ENCODE results near the gene EVL. TPM values are rescaled to one million over a fixed set of nuclear protein-coding genes. Genes with fewer than 3 reads are reported as not detected.

Gene EVL
- total and polyA plus RNA-seq, 2 donors, result 233 to 240 TPM

DNA sequence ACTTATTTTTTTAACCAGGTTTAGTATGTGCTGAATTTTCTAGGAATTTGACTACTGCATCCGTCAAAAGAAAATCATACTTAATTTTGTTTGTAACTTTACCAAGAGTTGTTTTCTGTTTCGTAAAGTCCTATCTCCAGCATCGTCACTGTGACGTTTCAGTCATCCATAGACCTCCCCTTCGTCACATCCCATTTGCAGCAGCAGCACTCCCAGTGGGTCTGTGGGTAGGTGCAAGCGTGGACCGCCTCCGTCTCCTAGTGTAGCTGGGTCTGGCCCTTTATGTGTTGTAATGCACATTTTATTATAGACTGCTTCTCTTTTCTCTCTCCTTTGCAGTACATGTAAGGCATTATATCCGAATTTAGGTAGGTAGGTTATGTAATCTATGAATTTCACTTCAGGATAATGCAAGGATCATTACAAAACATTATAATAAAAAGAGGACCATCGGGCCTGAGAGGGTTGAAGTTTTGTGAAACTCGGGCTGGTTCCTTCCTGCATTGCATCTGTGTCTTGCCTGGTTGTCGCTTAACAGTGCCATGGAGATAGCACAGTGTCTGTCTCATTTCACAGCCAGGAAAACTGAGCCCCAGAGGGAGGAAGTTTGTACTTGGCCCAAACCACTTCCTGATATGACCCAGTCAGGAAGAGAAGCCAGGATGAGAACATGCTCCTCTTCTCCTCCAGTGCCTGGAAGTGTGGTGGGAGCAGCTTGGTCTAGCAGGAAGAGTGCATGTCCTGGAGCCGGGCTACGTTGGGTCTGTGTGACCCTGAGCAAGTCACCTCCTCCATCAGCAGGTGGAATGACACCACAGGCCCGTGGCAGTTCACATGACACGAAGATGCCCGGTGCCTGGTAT lies 41.3 kb downstream of the EVL start:
- no peak for DNase-seq (ENCODE audit: low read depth in 6 of 9, low spot score in 9 of 9)
- Histone ChIP-seq H3K4me3 (ENCODE audit: low read length in 2 of 2) (no peak overlapping the region), H3K27me3 (ENCODE audit: control insufficient read depth in 2 of 2, insufficient read depth in 1 of 2, low read length in 1 of 2) (no peaks in the 10 kb centered on the region), H3K27ac (ENCODE audit: low read depth in 1 of 2, low read length in 1 of 2) (peak overlapping the region; percentile 17 to 67), H3K4me1 (ENCODE audit: control insufficient read depth in 2 of 2, insufficient read depth in 2 of 2, low read length in 2 of 2) (peaks cover 6 to 64% of the 10 kb centered on the region in 2 donors), H3K36me3 (ENCODE audit: control insufficient read depth in 2 of 2, insufficient read depth in 2 of 2, low read length in 1 of 2) (peaks cover 77 to 96% of the 10 kb centered on the region in 2 donors), H3K9me3 (ENCODE audit: control insufficient read depth in 2 of 2, insufficient read depth in 1 of 2, low read length in 1 of 2) (peaks cover 0 to 4% of the 10 kb centered on the region in 2 donors)
- 87% methylated on average over 17 of the region's 17 CpGs for WGBS

GRCh38 chr14:100107236-100107635 lies 42.0 kb downstream of the EVL start:
- Histone ChIP-seq H3K4me3 (ENCODE audit: low read length in 2 of 2) (no peak overlapping the region), H3K27ac (ENCODE audit: low read depth in 1 of 2, low read length in 1 of 2) (peak overlapping the region; percentile 54 to 67), H3K27me3 (ENCODE audit: control insufficient read depth in 2 of 2, insufficient read depth in 1 of 2, low read length in 1 of 2) (no peaks in the 10 kb centered on the region), H3K4me1 (ENCODE audit: control insufficient read depth in 2 of 2, insufficient read depth in 2 of 2, low read length in 2 of 2) (peaks cover 4 to 64% of the 10 kb centered on the region in 2 donors), H3K9me3 (ENCODE audit: control insufficient read depth in 2 of 2, insufficient read depth in 1 of 2, low read length in 1 of 2) (peaks cover 0 to 4% of the 10 kb centered on the region in 2 donors), H3K36me3 (ENCODE audit: control insufficient read depth in 2 of 2, insufficient read depth in 2 of 2, low read length in 1 of 2) (peaks cover 77 to 96% of the 10 kb centered on the region in 2 donors)
- WGBS, result 94% methylated on average over 5 of the region's 5 CpGs
- no peak for DNase-seq (ENCODE audit: low read depth in 6 of 9, low spot score in 9 of 9)

- peak overlapping the region; percentile 50 to 54 for H3K27ac ChIP-seq (ENCODE audit: low read depth in 1 of 2, low read length in 1 of 2)
- peak; percentile 63 to 89 (median 78) for DNase-seq (ENCODE audit: low read depth in 6 of 9, low spot score in 9 of 9)
- H3K9me3 ChIP-seq (ENCODE audit: control insufficient read depth in 2 of 2, insufficient read depth in 1 of 2, low read length in 1 of 2), result peaks cover 0 to 4% of the 10 kb centered on the region in 2 donors
- WGBS, result 44% methylated on average over 13 of the region's 13 CpGs
- H3K4me1 ChIP-seq (ENCODE audit: control insufficient read depth in 2 of 2, insufficient read depth in 2 of 2, low read length in 2 of 2), result peaks cover 3 to 57% of the 10 kb centered on the region in 2 donors
- no peak overlapping the region for H3K4me3 ChIP-seq (ENCODE audit: low read length in 2 of 2)
- no peaks in the 10 kb centered on the region for H3K27me3 ChIP-seq (ENCODE audit: control insufficient read depth in 2 of 2, insufficient read depth in 1 of 2, low read length in 1 of 2)
- peaks cover 77 to 95% of the 10 kb centered on the region in 2 donors for H3K36me3 ChIP-seq (ENCODE audit: control insufficient read depth in 2 of 2, insufficient read depth in 2 of 2, low read length in 1 of 2)
Measured at GRCh38 chr14:100108042-100108825, 43.0 kb downstream of the EVL start.

GRCh38 chr14:100108840-100109593 lies 43.8 kb downstream of the EVL start:
- WGBS, result 96% methylated on average over 10 of the region's 10 CpGs

GRCh38 chr14:100109594-100109955 lies 44.4 kb downstream of the EVL start:
- Histone ChIP-seq H3K4me1 (ENCODE audit: control insufficient read depth in 2 of 2, insufficient read depth in 2 of 2, low read length in 2 of 2) (peaks cover 0 to 49% of the 10 kb centered on the region in 2 donors), H3K27ac (ENCODE audit: low read depth in 1 of 2, low read length in 1 of 2) (no peak overlapping the region), H3K9me3 (ENCODE audit: control insufficient read depth in 2 of 2, insufficient read depth in 1 of 2, low read length in 1 of 2) (peaks cover 0 to 4% of the 10 kb centered on the region in 2 donors), H3K27me3 (ENCODE audit: control insufficient read depth in 2 of 2, insufficient read depth in 1 of 2, low read length in 1 of 2) (no peaks in the 10 kb centered on the region), H3K4me3 (ENCODE audit: low read length in 2 of 2) (no peak overlapping the region), H3K36me3 (ENCODE audit: control insufficient read depth in 2 of 2, insufficient read depth in 2 of 2, low read length in 1 of 2) (peaks cover 80 to 96% of the 10 kb centered on the region in 2 donors)
- no peak for DNase-seq (ENCODE audit: low read depth in 6 of 9, low spot score in 9 of 9)
- 97% methylated on average over 9 of the region's 9 CpGs for WGBS

More at GRCh38 chr14:100108840-100109593, 43.8 kb downstream of the EVL start:
- DNase-seq (ENCODE audit: low read depth in 6 of 9, low spot score in 9 of 9), result no peak
- Histone ChIP-seq H3K4me3 (ENCODE audit: low read length in 2 of 2) (no peak overlapping the region), H3K4me1 (ENCODE audit: control insufficient read depth in 2 of 2, insufficient read depth in 2 of 2, low read length in 2 of 2) (peaks cover 3 to 49% of the 10 kb centered on the region in 2 donors), H3K27ac (ENCODE audit: low read depth in 1 of 2, low read length in 1 of 2) (peak overlapping the region in 1 of 2 donors; percentile 45), H3K36me3 (ENCODE audit: control insufficient read depth in 2 of 2, insufficient read depth in 2 of 2, low read length in 1 of 2) (peaks cover 77 to 95% of the 10 kb centered on the region in 2 donors), H3K27me3 (ENCODE audit: control insufficient read depth in 2 of 2, insufficient read depth in 1 of 2, low read length in 1 of 2) (no peaks in the 10 kb centered on the region), H3K9me3 (ENCODE audit: control insufficient read depth in 2 of 2, insufficient read depth in 1 of 2, low read length in 1 of 2) (peaks cover 0 to 4% of the 10 kb centered on the region in 2 donors)

GRCh38 chr14:100110816-100111215 lies 45.6 kb downstream of the EVL start:
- H3K4me1 ChIP-seq (ENCODE audit: control insufficient read depth in 2 of 2, insufficient read depth in 2 of 2, low read length in 2 of 2), result peaks cover 0 to 37% of the 10 kb centered on the region in 2 donors
- H3K27ac ChIP-seq (ENCODE audit: low read depth in 1 of 2, low read length in 1 of 2), result no peak overlapping the region
- H3K4me3 ChIP-seq (ENCODE audit: low read length in 2 of 2), result no peak overlapping the region
- 82% methylated on average over 6 of the region's 6 CpGs for WGBS
- peaks cover 80 to 95% of the 10 kb centered on the region in 2 donors for H3K36me3 ChIP-seq (ENCODE audit: control insufficient read depth in 2 of 2, insufficient read depth in 2 of 2, low read length in 1 of 2)
- H3K9me3 ChIP-seq (ENCODE audit: control insufficient read depth in 2 of 2, insufficient read depth in 1 of 2, low read length in 1 of 2), result peaks cover 0 to 4% of the 10 kb centered on the region in 2 donors
- H3K27me3 ChIP-seq (ENCODE audit: control insufficient read depth in 2 of 2, insufficient read depth in 1 of 2, low read length in 1 of 2), result no peaks in the 10 kb centered on the region
- no peak for DNase-seq (ENCODE audit: low read depth in 6 of 9, low spot score in 9 of 9)

DNA sequence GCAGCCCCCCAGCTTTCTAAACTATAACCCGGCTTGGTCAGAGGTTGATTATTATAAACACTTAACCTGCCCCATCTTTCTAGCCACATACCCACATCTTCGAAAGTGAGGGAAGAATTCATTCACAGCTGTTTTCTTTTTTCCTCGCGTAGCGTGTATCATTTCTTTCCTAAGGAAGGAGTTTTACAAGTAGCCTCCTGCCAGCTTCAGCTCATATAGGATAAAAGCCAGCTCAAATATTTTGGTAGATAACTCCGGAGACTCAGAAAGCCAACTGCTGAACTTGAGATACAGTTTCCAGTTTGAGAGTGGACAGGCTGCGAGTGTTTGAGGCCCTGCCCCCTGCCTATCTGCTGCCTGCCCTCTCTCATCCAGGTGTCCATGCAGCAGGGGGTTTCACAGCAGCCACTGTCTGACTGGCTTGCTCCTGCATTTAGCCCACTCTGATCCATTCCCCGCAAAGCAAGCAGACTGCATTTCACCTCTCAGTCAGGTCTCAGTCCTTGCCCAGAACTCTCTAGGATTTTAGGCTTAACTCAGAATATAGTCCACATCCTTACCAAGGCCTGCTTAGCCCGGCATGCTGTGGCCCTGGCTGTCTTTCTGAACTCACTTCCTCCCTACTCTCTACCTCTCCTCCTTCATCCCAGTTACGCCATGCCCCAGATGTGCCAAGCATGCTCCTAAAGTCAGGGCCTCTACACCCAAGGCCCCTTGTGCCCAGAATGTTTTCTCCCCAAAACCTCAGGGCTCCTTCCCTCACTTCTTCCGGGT lies 46.9 kb downstream of the EVL start:
- 98% methylated on average over 11 of the region's 11 CpGs for WGBS
- Histone ChIP-seq H3K36me3 (ENCODE audit: control insufficient read depth in 2 of 2, insufficient read depth in 2 of 2, low read length in 1 of 2) (peaks cover 80 to 95% of the 10 kb centered on the region in 2 donors), H3K9me3 (ENCODE audit: control insufficient read depth in 2 of 2, insufficient read depth in 1 of 2, low read length in 1 of 2) (peaks cover 0 to 4% of the 10 kb centered on the region in 2 donors), H3K4me3 (ENCODE audit: low read length in 2 of 2) (no peak overlapping the region), H3K27me3 (ENCODE audit: control insufficient read depth in 2 of 2, insufficient read depth in 1 of 2, low read length in 1 of 2) (no peaks in the 10 kb centered on the region), H3K27ac (ENCODE audit: low read depth in 1 of 2, low read length in 1 of 2) (no peak overlapping the region), H3K4me1 (ENCODE audit: control insufficient read depth in 2 of 2, insufficient read depth in 2 of 2, low read length in 2 of 2) (peaks cover 0 to 24% of the 10 kb centered on the region in 2 donors)
- no peak for DNase-seq (ENCODE audit: low read depth in 6 of 9, low spot score in 9 of 9)

DNA sequence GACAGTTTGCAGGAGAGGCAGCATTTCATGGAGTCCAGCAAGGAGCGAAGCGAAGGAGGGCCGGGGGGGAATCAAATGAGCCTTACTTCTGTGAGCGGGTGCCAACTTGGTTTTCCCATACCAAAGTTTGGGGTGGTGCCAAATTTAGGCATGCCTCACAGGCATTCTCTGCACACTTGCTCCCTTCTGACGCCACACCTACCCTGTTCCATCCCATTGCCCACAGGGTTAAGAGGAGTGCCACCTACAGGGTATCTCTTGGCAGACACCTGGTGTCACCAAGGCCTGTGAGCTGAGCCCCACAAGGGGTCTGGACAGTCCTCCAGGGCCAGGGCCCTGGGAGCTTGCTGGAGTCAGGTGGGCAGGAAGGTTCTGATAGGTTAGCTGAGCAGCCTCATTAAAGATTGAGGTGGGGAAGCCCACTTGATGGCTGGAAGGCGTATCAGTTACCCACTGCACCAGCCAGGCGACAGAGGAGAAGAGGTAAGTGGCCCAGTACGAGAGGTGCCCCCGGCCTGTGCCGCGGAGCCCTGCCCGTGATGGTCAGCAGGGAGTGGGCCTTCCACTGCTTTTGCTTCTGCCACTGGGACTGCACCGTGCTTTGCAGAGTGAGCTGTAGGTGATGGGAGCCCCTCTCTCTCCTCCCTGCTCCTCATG lies 49.0 kb downstream of the EVL start:
- H3K9me3 ChIP-seq (ENCODE audit: control insufficient read depth in 2 of 2, insufficient read depth in 1 of 2, low read length in 1 of 2), result peaks cover 0 to 4% of the 10 kb centered on the region in 2 donors
- no peak overlapping the region for H3K27ac ChIP-seq (ENCODE audit: low read depth in 1 of 2, low read length in 1 of 2)
- no peak overlapping the region for H3K4me3 ChIP-seq (ENCODE audit: low read length in 2 of 2)
- no peaks in the 10 kb centered on the region for H3K27me3 ChIP-seq (ENCODE audit: control insufficient read depth in 2 of 2, insufficient read depth in 1 of 2, low read length in 1 of 2)
- WGBS, result 98% methylated on average over 13 of the region's 13 CpGs
- DNase-seq (ENCODE audit: low read depth in 6 of 9, low spot score in 9 of 9), result no peak
- H3K36me3 ChIP-seq (ENCODE audit: control insufficient read depth in 2 of 2, insufficient read depth in 2 of 2, low read length in 1 of 2), result peaks cover 93 to 95% of the 10 kb centered on the region in 2 donors
- H3K4me1 ChIP-seq (ENCODE audit: control insufficient read depth in 2 of 2, insufficient read depth in 2 of 2, low read length in 2 of 2), result peaks cover 0 to 5% of the 10 kb centered on the region in 2 donors

Measured in thymus (tissue), 11 donors.